AG10803 (cell line): ENCODE results near the gene CATSPER3.

Experiments
- DNase-seq: peaks from one replicate; pipeline ENCODE4 v3.0.0; 2010; ENCODE audit warnings: low read depth
- H3K4me3 ChIP-seq: 2 replicates; pipeline ENCODE4 v1.5.1; 2011; ENCODE audit warnings: mild to moderate bottlenecking, low read length, control low read depth
- CTCF ChIP-seq: conservative IDR thresholded peaks from 2 replicates; pipeline ENCODE4 v1.5.1; 2011; ENCODE audit warnings: mild to moderate bottlenecking, low read length, control low read depth, inconsistent platforms

The CATSPER3 gene

DNA sequence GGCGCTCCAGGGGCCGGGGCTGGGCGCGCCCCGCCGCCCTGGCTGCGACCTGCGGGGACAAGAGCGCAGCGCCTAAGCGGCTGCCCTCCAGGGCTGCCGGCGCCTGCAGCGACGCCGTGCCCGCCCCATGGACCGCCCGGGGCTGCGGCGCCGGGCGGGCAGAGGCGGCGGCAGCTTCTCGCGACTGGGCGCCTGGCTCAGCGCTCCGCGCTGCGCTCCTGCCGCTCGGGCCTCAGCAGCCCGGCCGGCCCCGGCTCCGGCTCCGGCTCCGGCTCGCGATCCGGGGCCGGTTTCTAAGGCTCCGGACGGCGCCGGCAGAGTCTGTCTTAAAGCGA is 66.2 kb downstream of the CATSPER3 start, which contains the start of gene PITX1:
Gene PITX1, minus strand, starts transcription at position 328 of the 335 bp plus-strand sequence. CDS start 347 bp downstream, outside the sequence.
- TF ChIP-seq CTCF, result no peak
- peak within 1 kb of the TSS; percentile 65 for H3K4me3 ChIP-seq
- peak; percentile 35 for DNase-seq

GRCh38 chr5:135034236-135034962 is 66.7 kb downstream of the CATSPER3 start:
- H3K4me3 ChIP-seq, result peak overlapping the region; percentile 31
- no peak for TF ChIP-seq CTCF
- peak; percentile 12 for DNase-seq

DNA sequence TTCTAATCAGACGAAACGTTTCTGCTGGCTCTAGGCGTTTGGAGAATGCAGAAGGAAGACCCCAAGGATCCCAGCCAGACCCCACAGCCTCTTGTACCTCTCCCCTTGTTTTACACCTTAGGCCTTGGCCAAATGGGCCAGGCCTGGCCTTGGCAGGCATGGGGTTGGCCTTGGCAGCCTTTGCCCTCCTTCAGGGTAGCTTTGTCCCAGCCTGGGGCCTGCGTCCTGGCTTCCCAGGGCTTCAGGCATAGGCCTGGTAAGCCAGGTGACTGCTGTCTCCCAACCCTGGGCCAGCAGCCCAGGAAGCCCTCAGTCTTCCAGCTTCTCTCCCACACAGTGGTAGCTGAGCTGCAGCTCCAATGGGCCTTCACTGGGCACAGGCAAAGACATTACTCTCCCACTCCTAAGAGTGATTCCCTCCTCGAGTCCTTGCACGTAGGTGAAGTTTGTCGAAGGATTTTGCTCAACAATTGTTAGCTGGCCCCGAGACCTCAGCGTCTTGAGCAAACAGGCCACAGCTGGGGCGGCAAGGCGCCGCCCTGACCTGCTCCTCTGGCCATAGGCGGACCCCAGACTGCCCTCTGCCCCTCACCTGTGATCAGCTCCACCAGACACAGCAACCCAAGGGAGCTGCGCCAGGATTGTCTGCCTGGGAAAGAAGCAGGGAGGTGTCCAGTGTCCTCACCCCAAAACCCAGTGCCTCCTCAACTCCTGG is 67.4 kb downstream of the CATSPER3 start:
- no peak overlapping the region for H3K4me3 ChIP-seq
- no peak for DNase-seq
- TF ChIP-seq CTCF, result no peak

- no peak for DNase-seq
- no peak for TF ChIP-seq CTCF
- no peak overlapping the region for H3K4me3 ChIP-seq
Measured at GRCh38 chr5:135035678-135036030, 67.9 kb downstream of the CATSPER3 start.

GRCh38 chr5:135036405-135036804 is 68.7 kb downstream of the CATSPER3 start:
- H3K4me3 ChIP-seq, result no peak overlapping the region
- no peak for TF ChIP-seq CTCF
- no peak for DNase-seq

DNA sequence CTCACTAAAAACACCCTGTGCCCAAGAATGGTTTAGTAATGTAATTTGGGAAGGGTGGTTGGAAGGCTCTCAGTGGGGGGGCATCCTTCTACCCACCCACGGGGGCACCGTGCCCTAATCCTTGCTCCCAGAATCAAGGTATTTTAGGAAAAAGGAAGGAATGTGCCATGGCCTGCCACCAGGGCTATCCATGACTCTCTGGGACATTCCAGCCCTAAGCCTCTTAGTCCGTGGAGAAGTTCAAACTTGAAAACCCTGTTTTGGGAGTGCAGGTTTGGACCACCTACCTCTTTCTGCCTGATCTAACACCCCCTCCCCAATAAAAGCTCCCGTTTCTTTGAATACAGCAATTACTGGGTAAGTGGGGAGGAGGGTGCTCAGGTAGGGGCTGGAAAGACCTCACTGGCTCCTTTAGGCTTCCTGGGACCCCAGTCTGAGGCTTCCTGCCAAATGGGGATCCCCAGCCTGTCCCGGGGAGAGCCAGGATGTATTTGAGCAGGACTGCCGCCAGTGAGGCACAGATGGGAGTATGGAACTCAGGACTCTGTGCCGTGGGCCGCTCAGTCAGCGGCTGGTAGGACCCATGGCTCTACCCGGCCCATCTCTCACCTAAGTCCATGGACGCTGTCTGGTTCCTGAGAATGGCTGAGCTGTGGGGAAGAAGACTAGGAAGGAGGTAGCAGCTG is 70.0 kb downstream of the CATSPER3 start:
- TF ChIP-seq CTCF, result no peak
- no peak overlapping the region for H3K4me3 ChIP-seq
- no peak for DNase-seq
